HUES48 (cell line): Measurements from ENCODE around the gene SMURF2.

Experiments used
- H3K27ac ChIP-seq: one replicate; pipeline ENCODE4 v1.7.0; 2013; ENCODE audit warnings: low read depth, low read length, inconsistent platforms
- H3K27me3 ChIP-seq: 2 replicates; pipeline ENCODE4 v1.6.1; 2013; ENCODE audit warnings: mild to moderate bottlenecking, low read length; ENCODE audit not compliant: control insufficient read depth, insufficient read depth
- H3K36me3 ChIP-seq: 2 replicates; pipeline ENCODE4 v1.6.1; 2013; ENCODE audit warnings: low read length; ENCODE audit not compliant: control insufficient read depth, insufficient read depth
- H3K4me1 ChIP-seq: 2 replicates; pipeline ENCODE4 v1.6.1; 2013; ENCODE audit warnings: mild to moderate bottlenecking, low read length; ENCODE audit not compliant: control insufficient read depth, insufficient read depth
- H3K4me3 ChIP-seq: 2 replicates; pipeline ENCODE4 v1.5.1; 2013; ENCODE audit warnings: mild to moderate bottlenecking, low read depth, low read length
- H3K9ac ChIP-seq: 2 replicates; pipeline ENCODE4 v1.6.1; 2013; ENCODE audit warnings: mild to moderate bottlenecking, low read depth, low read length, moderate library complexity
- H3K9me3 ChIP-seq: 2 replicates; pipeline ENCODE4 v1.6.1; 2013; ENCODE audit warnings: low read length; ENCODE audit not compliant: control insufficient read depth, insufficient read depth

Gene SMURF2

GRCh38 chr17:64500862-64501765 lies 161.0 kb downstream of the SMURF2 start:
- peaks cover 75% of the 10 kb centered on the region for H3K36me3 ChIP-seq
- H3K4me1 ChIP-seq, result peaks cover 12% of the 10 kb centered on the region; the same call in 1 of the 2 replicates
- H3K4me3 ChIP-seq, result no peak overlapping the region
- H3K27ac ChIP-seq, result no peak overlapping the region
- no peak overlapping the region for H3K9ac ChIP-seq
- no peaks in the 10 kb centered on the region for H3K9me3 ChIP-seq
- no peaks in the 10 kb centered on the region for H3K27me3 ChIP-seq

- H3K4me1 ChIP-seq, result peaks cover 12% of the 10 kb centered on the region; the same call in 1 of the 2 replicates
- H3K36me3 ChIP-seq, result peaks cover 75% of the 10 kb centered on the region
- no peak overlapping the region for H3K4me3 ChIP-seq
- no peaks in the 10 kb centered on the region for H3K9me3 ChIP-seq
- no peaks in the 10 kb centered on the region for H3K27me3 ChIP-seq
- no peak overlapping the region for H3K9ac ChIP-seq
- peak overlapping the region; percentile 53 for H3K27ac ChIP-seq
These were observed 161.6 kb downstream of the SMURF2 start for GRCh38 chr17:64500487-64500859.

GRCh38 chr17:64499805-64500486 lies 162.2 kb downstream of the SMURF2 start:
- H3K36me3 ChIP-seq, result peaks cover 74% of the 10 kb centered on the region
- no peaks in the 10 kb centered on the region for H3K9me3 ChIP-seq
- no peaks in the 10 kb centered on the region for H3K27me3 ChIP-seq
- H3K9ac ChIP-seq, result no peak overlapping the region
- H3K4me3 ChIP-seq, result no peak overlapping the region
- H3K27ac ChIP-seq, result peak overlapping the region; percentile 53
- peaks cover 12% of the 10 kb centered on the region; the same call in 1 of the 2 replicates for H3K4me1 ChIP-seq

GRCh38 chr17:64498308-64499203 lies 163.6 kb downstream of the SMURF2 start:
- H3K4me1 ChIP-seq, result peaks cover 5% of the 10 kb centered on the region; the same call in 1 of the 2 replicates

GRCh38 chr17:64497565-64498035 lies 164.5 kb downstream of the SMURF2 start:
- H3K36me3 ChIP-seq, result peaks cover 67% of the 10 kb centered on the region

More at GRCh38 chr17:64498308-64499203, 163.6 kb downstream of the SMURF2 start:
- H3K9ac ChIP-seq, result no peak overlapping the region
- H3K4me3 ChIP-seq, result peak overlapping the region; percentile 94
- H3K36me3 ChIP-seq, result peaks cover 70% of the 10 kb centered on the region
- H3K27me3 ChIP-seq, result no peaks in the 10 kb centered on the region
- no peaks in the 10 kb centered on the region for H3K9me3 ChIP-seq
- peak overlapping the region; percentile 95 for H3K27ac ChIP-seq

GRCh38 chr17:64496786-64497564 lies 165.1 kb downstream of the SMURF2 start, which contains the start of gene POLG2:
Gene POLG2 (minus strand): TSS chr17:64497054. CDS start chr17:64496968, 86 bp downstream.
- H3K36me3 ChIP-seq, result peaks cover 67% of the 10 kb centered on the region
- H3K9ac ChIP-seq, result peak within 1 kb of the TSS; percentile 84
- H3K4me1 ChIP-seq, result peaks cover 5% of the 10 kb centered on the region; the same call in 1 of the 2 replicates
- H3K27me3 ChIP-seq, result no peaks in the 10 kb centered on the region
- peak within 1 kb of the TSS; percentile 94 for H3K4me3 ChIP-seq
- H3K9me3 ChIP-seq, result peaks cover 3% of the 10 kb centered on the region; the same call in 1 of the 2 replicates
- peak within 1 kb of the TSS; percentile 95 for H3K27ac ChIP-seq

More at GRCh38 chr17:64497565-64498035, 164.5 kb downstream of the SMURF2 start:
- Histone ChIP-seq H3K4me1 (peaks cover 5% of the 10 kb centered on the region; the same call in 1 of the 2 replicates), H3K9ac (peak overlapping the region; percentile 84), H3K9me3 (no peaks in the 10 kb centered on the region), H3K27me3 (no peaks in the 10 kb centered on the region), H3K4me3 (peak overlapping the region; percentile 94), H3K27ac (peak overlapping the region; percentile 95)

GRCh38 chr17:64496348-64496785 lies 165.7 kb downstream of the SMURF2 start:
- Histone ChIP-seq H3K4me1 (peaks cover 1% of the 10 kb centered on the region; the same call in 1 of the 2 replicates), H3K36me3 (peaks cover 67% of the 10 kb centered on the region)

More at GRCh38 chr17:64496348-64496785, 165.7 kb downstream of the SMURF2 start:
- Histone ChIP-seq H3K27ac (peak overlapping the region; percentile 95), H3K27me3 (no peaks in the 10 kb centered on the region), H3K9me3 (peaks cover 4% of the 10 kb centered on the region; the same call in 1 of the 2 replicates), H3K9ac (peak overlapping the region; percentile 67), H3K4me3 (peak overlapping the region; percentile 94)
